Neuronal stem cell (in vitro differentiated cells): ENCODE measurements around the gene RNF213.

Source experiments
- DNase-seq: peaks from one replicate; pipeline ENCODE4 v3.0.0-alpha.2; 2013; ENCODE audit warnings: low spot score
- H2AFZ ChIP-seq: one replicate; pipeline ENCODE4 v1.6.1; 2013; ENCODE audit warnings: mild to moderate bottlenecking, low read length, inconsistent platforms
- H2AK5ac ChIP-seq: 2 replicates; pipeline ENCODE4 v1.6.1; 2013; ENCODE audit warnings: low read depth, mild to moderate bottlenecking, inconsistent platforms, low read length, moderate library complexity, mixed read lengths
- H2BK120ac ChIP-seq: 2 replicates; pipeline ENCODE4 v1.6.1; 2013; ENCODE audit warnings: low read depth, mild to moderate bottlenecking, inconsistent platforms, low read length, moderate library complexity, mixed read lengths
- H2BK12ac ChIP-seq: one replicate; pipeline ENCODE4 v1.6.1; 2013; ENCODE audit warnings: low read length, inconsistent platforms
- H2BK15ac ChIP-seq: 2 replicates; pipeline ENCODE4 v1.6.1; 2013; ENCODE audit warnings: mild to moderate bottlenecking, low read length, inconsistent platforms, mixed read lengths
- H2BK5ac ChIP-seq: one replicate; pipeline ENCODE4 v1.6.1; 2013; ENCODE audit warnings: inconsistent platforms, mild to moderate bottlenecking, low read length, moderate library complexity
- H3K14ac ChIP-seq: one replicate; pipeline ENCODE4 v1.6.1; 2013; ENCODE audit warnings: low read length, inconsistent platforms
- H3K18ac ChIP-seq: 2 replicates; pipeline ENCODE4 v1.6.1; 2013; ENCODE audit warnings: low read length, inconsistent platforms
- H3K23ac ChIP-seq: 2 replicates; pipeline ENCODE4 v1.6.1; 2013; ENCODE audit warnings: low read depth, mild to moderate bottlenecking, mixed read lengths, low read length, inconsistent platforms; ENCODE audit not compliant: poor library complexity
- H3K27ac ChIP-seq: replicated peaks from 3 replicates; pipeline ENCODE4 v1.5.1; 2013; ENCODE audit warnings: low read length, inconsistent platforms
- H3K27me3 ChIP-seq, 3 experiments: 2 replicates each; pipeline ENCODE4 v1.6.1; 2013; ENCODE audit warnings: low read length in 3 of 3, mild to moderate bottlenecking in 2 of 3, inconsistent platforms in 1 of 3, low read depth in 1 of 3, mixed read lengths in 1 of 3, moderate library complexity in 1 of 3; ENCODE audit not compliant: control insufficient read depth in 3 of 3, insufficient read depth in 3 of 3
- H3K36me3 ChIP-seq, 2 donors: replicated peaks in 1 of 2; 2 replicates each; pipeline ENCODE4 v1.6.1; 2013; ENCODE audit warnings: low read length in 2 of 2; ENCODE audit not compliant: control insufficient read depth in 2 of 2, insufficient read depth in 2 of 2
- H3K4ac ChIP-seq: 2 replicates; pipeline ENCODE4 v1.6.1; 2013; ENCODE audit warnings: inconsistent platforms, mild to moderate bottlenecking, low read length, moderate library complexity
- H3K4me1 ChIP-seq, 2 donors: 1 replicate in 1 of 2; 2 replicates in 1 of 2; pipeline ENCODE4 v1.6.1; 2013; ENCODE audit warnings: low read length in 2 of 2, low read depth in 1 of 2; ENCODE audit not compliant: control insufficient read depth in 2 of 2, insufficient read depth in 1 of 2
- H3K4me2 ChIP-seq: one replicate; pipeline ENCODE4 v1.6.1; 2013; ENCODE audit warnings: mild to moderate bottlenecking, low read length, inconsistent platforms; ENCODE audit not compliant: insufficient read depth, poor library complexity, severe bottlenecking
- H3K4me3 ChIP-seq, 2 donors: 2 replicates each; pipeline ENCODE4 v1.5.1; 2013; ENCODE audit warnings: low read length in 2 of 2, mild to moderate bottlenecking in 2 of 2, inconsistent platforms in 1 of 2, moderate library complexity in 1 of 2
- H3K79me1 ChIP-seq: one replicate; pipeline ENCODE4 v1.6.1; 2013; ENCODE audit warnings: low read depth, mild to moderate bottlenecking, inconsistent platforms, low read length, moderate library complexity
- H3K9ac ChIP-seq: one replicate; pipeline ENCODE4 v1.6.1; 2013; ENCODE audit warnings: mild to moderate bottlenecking, low read depth, low read length, inconsistent platforms; ENCODE audit not compliant: poor library complexity
- H3K9me3 ChIP-seq, 2 donors: replicated peaks in 1 of 2; 2 replicates each; pipeline versions ENCODE3 to v1.6.1; 2013; ENCODE audit warnings: low read length in 2 of 2, mild to moderate bottlenecking in 2 of 2, inconsistent platforms in 1 of 2, low read depth in 1 of 2, mixed read lengths in 1 of 2, moderate library complexity in 1 of 2; ENCODE audit not compliant: control insufficient read depth in 2 of 2, insufficient read depth in 1 of 2
- H4K8ac ChIP-seq: one replicate; pipeline ENCODE4 v1.6.1; 2013; ENCODE audit warnings: low read depth, mild to moderate bottlenecking, inconsistent platforms, low read length, moderate library complexity
- H4K91ac ChIP-seq: one replicate; pipeline ENCODE4 v1.6.1; 2013; ENCODE audit warnings: low read length, low read depth, mild to moderate bottlenecking, inconsistent platforms; ENCODE audit not compliant: poor library complexity
- WGBS, 2 donors: extraction: QIAGEN DNeasy Blood & Tissue Kit; methylation state at CpG; one replicate each; pipeline ENCODE4 v1.1.7; 2013; ENCODE audit warnings: missing lambda C conversion rate in 2 of 2, mixed read lengths in 1 of 2; ENCODE audit not compliant: insufficient read length in 2 of 2, insufficient replicate concordance in 1 of 2; ENCODE audit errors: extremely low coverage in 2 of 2; 5-methylcytosine and 5-hydroxymethylcytosine counted together

Gene RNF213

GRCh38 chr17:80394629-80395216, 134.1 kb downstream of the RNF213 start:
- H2BK120ac ChIP-seq = no peak overlapping the region
- no peak overlapping the region for H4K91ac ChIP-seq
- no peaks in the 10 kb centered on the region for H3K4me1 ChIP-seq
- H3K23ac ChIP-seq = peak overlapping the region; percentile 12
- H2BK5ac ChIP-seq = no peak overlapping the region
- no peak overlapping the region for H3K27ac ChIP-seq
- no peak overlapping the region for H2AK5ac ChIP-seq
- H3K18ac ChIP-seq = no peak overlapping the region
- no peak for DNase-seq
- H3K79me1 ChIP-seq = no peaks in the 10 kb centered on the region
- H3K9me3 ChIP-seq = no peaks in the 10 kb centered on the region
- H4K8ac ChIP-seq = no peak overlapping the region
- H3K9ac ChIP-seq = no peak overlapping the region
- no peak overlapping the region for H2BK12ac ChIP-seq
- H3K14ac ChIP-seq = no peak overlapping the region
- no peak overlapping the region for H2AFZ ChIP-seq
- no peak overlapping the region for H2BK15ac ChIP-seq
- no peak overlapping the region for H3K4me2 ChIP-seq
- H3K4me3 ChIP-seq = no peak overlapping the region
- WGBS, 2 donors = no CpG with 5 or more reads among the region's 11 CpGs
- no peaks in the 10 kb centered on the region for H3K27me3 ChIP-seq
- peaks cover 2 to 37% of the 10 kb centered on the region in 2 donors for H3K36me3 ChIP-seq
- no peak overlapping the region for H3K4ac ChIP-seq

- peaks cover 0 to 28% of the 10 kb centered on the region in 2 donors for H3K36me3 ChIP-seq
- H2AFZ ChIP-seq = no peak overlapping the region
- no peak overlapping the region for H2BK12ac ChIP-seq
- no peaks in the 10 kb centered on the region for H3K9me3 ChIP-seq
- no peak overlapping the region for H2BK120ac ChIP-seq
- no peak overlapping the region for H3K4me2 ChIP-seq
- H3K9ac ChIP-seq = no peak overlapping the region
- no CpG with 5 or more reads among the region's 15 CpGs for WGBS, 2 donors
- H2BK5ac ChIP-seq = no peak overlapping the region
- no peak overlapping the region for H3K14ac ChIP-seq
- no peaks in the 10 kb centered on the region for H3K79me1 ChIP-seq
- H3K4me3 ChIP-seq = no peak overlapping the region
- no peak overlapping the region for H3K23ac ChIP-seq
- H4K8ac ChIP-seq = no peak overlapping the region
- no peak overlapping the region for H2AK5ac ChIP-seq
- DNase-seq = no peak
- H3K27me3 ChIP-seq = no peaks in the 10 kb centered on the region
- H3K4me1 ChIP-seq = no peaks in the 10 kb centered on the region
- H4K91ac ChIP-seq = no peak overlapping the region
- no peak overlapping the region for H3K27ac ChIP-seq
- no peak overlapping the region for H3K18ac ChIP-seq
- H3K4ac ChIP-seq = no peak overlapping the region
- no peak overlapping the region for H2BK15ac ChIP-seq
These were observed 134.9 kb downstream of the RNF213 start for GRCh38 chr17:80395402-80396151.

GRCh38 chr17:80396157-80397033, 135.7 kb downstream of the RNF213 start:
- peak overlapping the region in 1 of 2 donors; percentile 60 for H3K4me3 ChIP-seq
- no peak overlapping the region for H3K4me2 ChIP-seq
- no peak overlapping the region for H4K8ac ChIP-seq
- no peaks in the 10 kb centered on the region for H3K79me1 ChIP-seq
- no peak for DNase-seq
- H2BK15ac ChIP-seq = no peak overlapping the region
- no peak overlapping the region for H3K9ac ChIP-seq
- peaks cover 0 to 23% of the 10 kb centered on the region in 2 donors for H3K36me3 ChIP-seq
- H3K23ac ChIP-seq = no peak overlapping the region
- no peak overlapping the region for H2BK12ac ChIP-seq
- H3K4me1 ChIP-seq = no peaks in the 10 kb centered on the region
- no CpG with 5 or more reads among the region's 9 CpGs for WGBS, 2 donors
- no peaks in the 10 kb centered on the region for H3K27me3 ChIP-seq
- no peak overlapping the region for H4K91ac ChIP-seq
- no peak overlapping the region for H3K18ac ChIP-seq
- no peak overlapping the region for H3K4ac ChIP-seq
- no peak overlapping the region for H2BK5ac ChIP-seq
- H3K14ac ChIP-seq = no peak overlapping the region
- no peak overlapping the region for H2AFZ ChIP-seq
- no peaks in the 10 kb centered on the region for H3K9me3 ChIP-seq
- H2AK5ac ChIP-seq = no peak overlapping the region
- H2BK120ac ChIP-seq = no peak overlapping the region
- no peak overlapping the region for H3K27ac ChIP-seq

- no peak overlapping the region for H2BK5ac ChIP-seq
- no peak overlapping the region for H3K4me2 ChIP-seq
- H3K79me1 ChIP-seq = no peaks in the 10 kb centered on the region
- no peak overlapping the region for H2AK5ac ChIP-seq
- H2BK12ac ChIP-seq = no peak overlapping the region
- no peaks in the 10 kb centered on the region for H3K27me3 ChIP-seq
- no peak overlapping the region for H2BK15ac ChIP-seq
- H3K36me3 ChIP-seq = peaks cover 0 to 20% of the 10 kb centered on the region in 2 donors
- WGBS, 2 donors = no CpG with 5 or more reads among the region's 6 CpGs
- no peak overlapping the region for H2BK120ac ChIP-seq
- H3K4ac ChIP-seq = no peak overlapping the region
- H3K18ac ChIP-seq = no peak overlapping the region
- DNase-seq = no peak
- H3K4me1 ChIP-seq = no peaks in the 10 kb centered on the region
- H3K14ac ChIP-seq = no peak overlapping the region
- no peak overlapping the region for H3K9ac ChIP-seq
- H3K23ac ChIP-seq = no peak overlapping the region
- H4K8ac ChIP-seq = no peak overlapping the region
- no peaks in the 10 kb centered on the region for H3K9me3 ChIP-seq
- H2AFZ ChIP-seq = no peak overlapping the region
- no peak overlapping the region for H4K91ac ChIP-seq
- peak overlapping the region in 1 of 2 donors; percentile 60 for H3K4me3 ChIP-seq
- H3K27ac ChIP-seq = no peak overlapping the region
These were observed 136.4 kb downstream of the RNF213 start for GRCh38 chr17:80397034-80397387.
